ENCODE results near the gene SLC8A1.

GRCh38 chr2:40400336-40400953 is 51.4 kb downstream of the SLC8A1 start:
- TF ChIP-seq EZH2 (IDR thresholded peaks at IDR 0.05; ENCODE audit: borderline replicate concordance, low read depth, low read length, severe bottlenecking) (no peak), CTCF (IDR thresholded peaks at IDR 0.05; ENCODE audit: borderline replicate concordance, extremely low read depth, low read length, poor library complexity, severe bottlenecking) (no peak)
